Transverse colon (tissue), 4 donors: Measurements from ENCODE around the gene CADPS2. TPM values are rescaled to one million over a fixed set of nuclear protein-coding genes. Genes with fewer than 3 reads are reported as not detected.

ENCODE experiments used
- DNase-seq: peaks from one replicate; pipeline ENCODE4 v3.0.0-alpha.2; 2019
- H3K27ac ChIP-seq, 4 donors: fragments of 200-600 bp; sonication (generic); 2 replicates each; pipeline ENCODE4 v1.5.1; 2016 to 2018; ENCODE audit warnings: inconsistent platforms in 4 of 4
- H3K27me3 ChIP-seq: fragments of 200-600 bp; sonication (generic); 2 replicates; pipeline ENCODE4 v1.5.1; 2017; ENCODE audit warnings: inconsistent platforms
- H3K36me3 ChIP-seq, 4 donors: fragments of 200-600 bp; sonication (generic); 2 replicates each; pipeline ENCODE4 v1.5.1; 2017 to 2019; ENCODE audit warnings: inconsistent platforms in 4 of 4
- H3K4me1 ChIP-seq, 4 donors: fragments of 200-600 bp; sonication (generic); 2 replicates each; pipeline ENCODE4 v1.5.1; 2017 to 2020; ENCODE audit warnings: inconsistent platforms in 4 of 4
- H3K4me3 ChIP-seq, 4 donors: fragments of 200-600 bp; sonication (generic); 1 replicate in 1 of 4; 2 replicates in 3 of 4; pipeline versions ENCODE4 v1.5.1 to v1.6.1; 2017 to 2019; ENCODE audit warnings: inconsistent platforms in 4 of 4
- H3K9me3 ChIP-seq, 2 donors: fragments of 200-600 bp; sonication (generic); 2 replicates each; pipeline ENCODE4 v1.5.1; 2017 to 2019; ENCODE audit warnings: inconsistent platforms in 2 of 2
- CTCF ChIP-seq, 5 experiments: fragments of 200-600 bp in 3 of 5; fragments of 450-650 bp in 2 of 5; sonication (generic) in 3 of 5; IDR thresholded peaks; 1 replicate in 2 of 5; 2 replicates in 3 of 5; pipeline ENCODE4 v1.5.1; 2016 to 2017; ENCODE audit warnings: antibody characterized with exemption in 5 of 5, inconsistent platforms in 3 of 5, mild to moderate bottlenecking in 2 of 5, moderate library complexity in 1 of 5
- EP300 ChIP-seq: sonication (generic); formaldehyde crosslinking; IDR thresholded peaks from one replicate; pipeline ENCODE4 v1.6.1; 2017; ENCODE audit warnings: antibody characterized with exemption, low read depth
- POLR2A ChIP-seq: fragments of 450-650 bp; IDR thresholded peaks from one replicate; pipeline ENCODE4 v1.6.1; 2016; ENCODE audit warnings: antibody characterized with exemption, mild to moderate bottlenecking, moderate library complexity
- POLR2AphosphoS5 ChIP-seq, 3 donors: sonication (generic); formaldehyde crosslinking; IDR thresholded peaks; one replicate each; pipeline ENCODE4 v1.6.1; 2016; ENCODE audit warnings: antibody characterized with exemption in 3 of 3
- WGBS, 2 donors: methylation state at CpG; one replicate each; pipeline ENCODE4 v1.1.5; 2018; ENCODE audit warnings: low coverage in 1 of 2; 5-methylcytosine and 5-hydroxymethylcytosine counted together
- in situ Hi-C, 4 donors: fragments of 200-750 bp; cut with MboI; loops; one replicate each; pipeline versions ENCODE4 v1.15.0 to v1.15.1; 2017; ENCODE audit warnings: low sequenced_read_pairs in 3 of 4, low pct_ligation_motif_present in 1 of 4, low pct_unique_long_range_greater_than_20kb in 1 of 4
- intact Hi-C: fragments of 100-400 bp; cut with DNase I; formaldehyde crosslinking; loops from one replicate; pipeline ENCODE4 v1.15.1; 2023; ENCODE audit warnings: low total_unique reads
- total RNA-seq, 4 donors: library from RNA; depleted of rRNA; stranded (reverse); fragments of >200 nt; gene quantifications; one replicate each; pipeline ENCODE4 v1.1.0, GENCODE V29; 2016

The CADPS2 gene
- total RNA-seq, 4 donors from 2014 or later: 9.0 to 15.2 (median 12.6) TPM

- Histone ChIP-seq H3K4me3 (no peak overlapping the region), H3K4me1 (no peaks in the 10 kb centered on the region), H3K27me3 (no peaks in the 10 kb centered on the region), H3K36me3 (no peaks in the 10 kb centered on the region), H3K9me3 (no peaks in the 10 kb centered on the region), H3K27ac (no peak overlapping the region)
- TF ChIP-seq POLR2A (no peak), POLR2AphosphoS5 (IDR thresholded peaks at IDR 0.05) (no peak), EP300 (no peak), CTCF (IDR thresholded peaks at IDR 0.05) (no peak)
- in situ Hi-C loops: loop anchor here in 1 of 4 donors (25.0 kb wide), 1 partner anchor 99 kb away; the partner anchor contains the start of gene RNF133
- WGBS, 2 donors: 85 to 100% methylated on average over 1 of the region's 1 CpG
- intact Hi-C loops: no loop called here
- DNase-seq: no peak
Observed at GRCh38 chr7:122588621-122589020, 297.6 kb downstream of the CADPS2 start.

DNA sequence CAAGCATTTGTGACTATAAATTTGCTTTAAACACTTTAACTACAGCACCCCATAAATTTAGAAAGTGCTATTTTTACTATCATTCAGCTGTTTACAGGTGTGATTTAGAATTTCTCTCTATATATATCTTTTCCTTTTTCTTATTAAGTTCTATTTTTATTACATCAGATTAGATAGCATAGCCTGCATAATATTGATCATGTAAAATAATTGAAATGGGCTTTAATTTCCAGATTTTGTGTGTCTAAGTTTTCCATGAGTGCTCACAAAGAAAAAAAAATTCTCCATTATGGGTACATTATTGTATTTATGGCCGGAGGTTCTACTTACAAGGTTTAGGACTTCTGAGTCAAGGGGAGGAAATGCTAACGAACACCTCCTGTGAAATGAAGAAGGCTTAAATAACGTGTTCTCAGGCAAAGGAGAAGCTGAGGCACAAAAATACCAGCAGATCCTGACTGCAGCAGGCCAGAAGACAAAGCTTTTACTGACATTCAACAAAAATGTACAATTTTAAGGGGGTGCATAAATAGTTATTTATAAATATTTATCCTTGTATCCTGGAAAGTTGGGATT, 301.5 kb downstream of the CADPS2 start:
- H3K27ac ChIP-seq: no peak overlapping the region
- 58 to 70% methylated on average over 3 of the region's 3 CpGs for WGBS, 2 donors
- no peaks in the 10 kb centered on the region for H3K9me3 ChIP-seq
- no peak for DNase-seq
- in situ Hi-C loops: loop anchor here in 1 of 4 donors (25.0 kb wide), 1 partner anchor 103 kb away; the partner anchor contains the start of gene RNF133
- TF ChIP-seq EP300 (no peak), POLR2A (no peak), POLR2AphosphoS5 (IDR thresholded peaks at IDR 0.05) (no peak), CTCF (IDR thresholded peaks at IDR 0.05) (no peak)
- intact Hi-C loops: no loop called here
- no peak overlapping the region for H3K4me3 ChIP-seq
- H3K27me3 ChIP-seq: no peaks in the 10 kb centered on the region
- H3K36me3 ChIP-seq: no peaks in the 10 kb centered on the region
- no peaks in the 10 kb centered on the region for H3K4me1 ChIP-seq

GRCh38 chr7:122578350-122578749, 307.9 kb downstream of the CADPS2 start:
- Histone ChIP-seq H3K4me1 (no peaks in the 10 kb centered on the region), H3K36me3 (no peaks in the 10 kb centered on the region), H3K27me3 (no peaks in the 10 kb centered on the region), H3K27ac (no peak overlapping the region), H3K9me3 (no peaks in the 10 kb centered on the region), H3K4me3 (no peak overlapping the region)
- no peak for DNase-seq
- 71 to 88% methylated on average over 2 of the region's 2 CpGs for WGBS, 2 donors
- in situ Hi-C loops: loop anchor here in 1 of 4 donors (25.0 kb wide), 1 partner anchor 109 kb away; the partner anchor contains the start of gene RNF133
- no peak for TF ChIP-seq CTCF (IDR thresholded peaks at IDR 0.05)
- no peak for TF ChIP-seq POLR2A
- no peak for TF ChIP-seq POLR2AphosphoS5 (IDR thresholded peaks at IDR 0.05)
- TF ChIP-seq EP300: no peak
- intact Hi-C loops: no loop called here

- no peak for DNase-seq
- intact Hi-C loops: no loop called here
- no peaks in the 10 kb centered on the region for H3K27me3 ChIP-seq
- no peaks in the 10 kb centered on the region for H3K4me1 ChIP-seq
- 41 to 46% methylated on average over 3 to 4 of the region's 4 CpGs for WGBS, 2 donors
- no peak for TF ChIP-seq POLR2A
- TF ChIP-seq CTCF (IDR thresholded peaks at IDR 0.05): no peak
- TF ChIP-seq POLR2AphosphoS5 (IDR thresholded peaks at IDR 0.05): no peak
- TF ChIP-seq EP300: no peak
- H3K27ac ChIP-seq: no peak overlapping the region
- no peaks in the 10 kb centered on the region for H3K9me3 ChIP-seq
- H3K4me3 ChIP-seq: no peak overlapping the region
- in situ Hi-C loops: loop anchor here in 1 of 4 donors (25.0 kb wide), 1 partner anchor 110 kb away; the partner anchor contains the start of gene RNF133
- H3K36me3 ChIP-seq: no peaks in the 10 kb centered on the region
Observed at GRCh38 chr7:122577449-122578003, 308.7 kb downstream of the CADPS2 start.
